BLaER1 treated with 17β-estradiol and CSF1 and Interleukin-3, amounts not matched to agents 10 nM and 100 nM (cell line): ENCODE data around the gene LIPC.

Source experiments
- H3K27ac ChIP-seq, 11 experiments: shearing (Covaris generic); formaldehyde crosslinking; 2 replicates each; pipeline ENCODE4 v1.8.1; 2022
- H3K27me3 ChIP-seq, 11 experiments: shearing (Covaris generic); formaldehyde crosslinking; 2 replicates each; pipeline ENCODE4 v1.8.1; 2022
- H3K36me3 ChIP-seq, 11 experiments: shearing (Covaris generic); formaldehyde crosslinking; 2 replicates each; pipeline ENCODE4 v1.8.1; 2022
- H3K4me1 ChIP-seq, 10 experiments: shearing (Covaris generic); formaldehyde crosslinking; 2 replicates each; pipeline ENCODE4 v1.8.1; 2022
- H3K4me2 ChIP-seq, 11 experiments: shearing (Covaris generic); formaldehyde crosslinking; 2 replicates each; pipeline ENCODE4 v1.8.1; 2022
- H3K4me3 ChIP-seq, 10 experiments: shearing (Covaris generic); formaldehyde crosslinking; 2 replicates each; pipeline ENCODE4 v1.8.1; 2022
- H3K9ac ChIP-seq, 11 experiments: shearing (Covaris generic); formaldehyde crosslinking; 2 replicates each; pipeline ENCODE4 v1.8.1; 2022
- H3K9me3 ChIP-seq, 11 experiments: shearing (Covaris generic); formaldehyde crosslinking; replicated peaks in 1 of 11; 2 replicates each; pipeline ENCODE4 v1.8.1; 2022
- H4K20me1 ChIP-seq, 11 experiments: shearing (Covaris generic); formaldehyde crosslinking; 2 replicates each; pipeline ENCODE4 v1.8.1; 2022
- Cebpa-rat ChIP-seq, 11 experiments: shearing (Covaris generic); IDR thresholded peaks; 2 replicates each; pipeline ENCODE4 v1.8.1; 2022

The LIPC gene

DNA sequence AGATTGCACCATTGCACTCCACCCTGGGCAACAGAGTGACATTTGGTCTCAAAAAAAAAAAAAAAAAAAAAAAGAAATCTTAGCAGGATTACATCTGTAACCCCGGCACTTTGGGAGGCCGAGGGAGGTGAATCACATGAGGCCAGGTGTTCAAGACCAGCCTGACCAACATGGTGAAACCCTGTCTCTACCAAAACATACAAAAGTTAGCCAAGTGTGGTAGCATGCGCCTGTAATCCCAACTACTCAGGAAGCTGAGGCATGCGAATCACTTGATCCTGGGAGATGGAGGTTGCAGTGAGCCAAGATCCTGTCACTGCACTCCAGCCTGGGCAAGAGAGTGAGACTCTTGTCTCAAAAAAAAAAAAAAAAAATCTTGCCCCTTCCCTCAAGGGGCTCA is 40.4 kb downstream of the LIPC start:
- Histone ChIP-seq H3K27ac (peak overlapping the region in 10 of 11 experiments; percentile 83 to 99 (median 97); a peak in 20 of 22 replicates), H3K9me3 (peaks cover 0 to 3% (median 0%) of the 10 kb centered on the region in 11 experiments; a peak in 2 of 22 replicates), H3K4me2 (peak overlapping the region; percentile 78 to 98 (median 92)), H3K4me1 (peaks cover 97 to 100% (median 98%) of the 10 kb centered on the region in 10 experiments), H3K9ac (peak overlapping the region in 10 of 11 experiments; percentile 71 to 90 (median 84); a peak in 17 of 22 replicates), H4K20me1 (no peaks in the 10 kb centered on the region), H3K4me3 (peak overlapping the region in 7 of 10 experiments; percentile 47 to 64 (median 52); a peak in 8 of 20 replicates), H3K27me3 (no peaks in the 10 kb centered on the region), H3K36me3 (no peaks in the 10 kb centered on the region)
- TF ChIP-seq Cebpa-rat (IDR thresholded peaks at IDR 0.05), result peak in 2 of 11 experiments; percentile 7 to 12; a peak in 1 of 22 replicates

- Histone ChIP-seq H3K9me3 (peaks cover 0 to 3% (median 0%) of the 10 kb centered on the region in 11 experiments; a peak in 2 of 22 replicates), H3K4me1 (peaks cover 97 to 100% (median 98%) of the 10 kb centered on the region in 10 experiments), H3K36me3 (no peaks in the 10 kb centered on the region), H3K4me2 (peak overlapping the region; percentile 78 to 98 (median 92)), H4K20me1 (no peaks in the 10 kb centered on the region), H3K9ac (peak overlapping the region; percentile 63 to 90 (median 83)), H3K4me3 (peak overlapping the region in 9 of 10 experiments; percentile 20 to 64 (median 52); a peak in 17 of 20 replicates), H3K27me3 (no peaks in the 10 kb centered on the region), H3K27ac (peak overlapping the region; percentile 66 to 99 (median 97))
- TF ChIP-seq Cebpa-rat (IDR thresholded peaks at IDR 0.05), result no peak
Observed at GRCh38 chr15:58472821-58473581, 41.2 kb downstream of the LIPC start.

- no peak for TF ChIP-seq Cebpa-rat (IDR thresholded peaks at IDR 0.05)
- no peaks in the 10 kb centered on the region for H3K27me3 ChIP-seq
- peak overlapping the region; percentile 78 to 98 (median 92) for H3K4me2 ChIP-seq
- H3K9ac ChIP-seq, result peak overlapping the region; percentile 63 to 90 (median 83); a peak in 21 of 22 replicates
- peak overlapping the region in 9 of 10 experiments; percentile 20 to 64 (median 52); a peak in 16 of 20 replicates for H3K4me3 ChIP-seq
- H3K9me3 ChIP-seq, result peaks cover 0 to 3% (median 0%) of the 10 kb centered on the region in 11 experiments; a peak in 2 of 22 replicates
- no peaks in the 10 kb centered on the region for H4K20me1 ChIP-seq
- peaks cover 97 to 100% (median 98%) of the 10 kb centered on the region in 10 experiments for H3K4me1 ChIP-seq
- H3K27ac ChIP-seq, result peak overlapping the region; percentile 66 to 99 (median 97); a peak in 21 of 22 replicates
- H3K36me3 ChIP-seq, result no peaks in the 10 kb centered on the region
Observed at GRCh38 chr15:58473724-58474123, 41.9 kb downstream of the LIPC start.

DNA sequence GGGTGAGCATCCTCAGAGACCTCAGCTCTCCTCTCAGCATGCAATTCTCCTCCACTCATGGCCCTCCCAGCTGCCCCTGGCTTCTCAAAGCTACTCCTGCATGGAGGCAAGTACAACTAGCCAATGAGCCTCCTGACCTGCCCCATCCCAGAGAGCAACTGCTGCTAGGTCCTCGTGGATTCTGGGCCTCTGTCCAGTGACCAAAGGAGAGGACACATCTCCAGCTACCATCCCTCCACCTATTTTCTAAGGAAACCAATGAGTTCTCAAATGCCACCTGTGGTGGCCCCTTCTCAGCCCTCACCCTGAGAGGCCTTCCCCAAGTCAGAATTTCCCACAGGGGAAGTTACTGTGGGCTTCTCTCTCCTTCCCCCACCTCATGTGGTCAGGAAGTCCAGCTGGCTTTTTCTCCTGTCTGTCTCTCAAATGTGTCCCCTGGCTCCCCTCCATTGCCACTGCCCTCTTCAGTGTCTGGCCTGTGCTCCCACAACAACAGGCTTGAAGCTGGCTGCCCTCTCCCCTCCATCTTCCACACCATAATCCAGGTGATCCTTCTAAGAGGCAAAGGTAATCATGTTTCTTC is 43.0 kb downstream of the LIPC start:
- no peak for TF ChIP-seq Cebpa-rat (IDR thresholded peaks at IDR 0.05)
- H4K20me1 ChIP-seq, result no peaks in the 10 kb centered on the region
- peak overlapping the region; percentile 47 to 99 (median 97); a peak in 21 of 22 replicates for H3K27ac ChIP-seq
- peaks cover 0 to 7% (median 0%) of the 10 kb centered on the region in 11 experiments; a peak in 5 of 22 replicates for H3K9me3 ChIP-seq
- peaks cover 90 to 100% (median 98%) of the 10 kb centered on the region in 10 experiments for H3K4me1 ChIP-seq
- no peaks in the 10 kb centered on the region for H3K36me3 ChIP-seq
- H3K4me3 ChIP-seq, result peak overlapping the region in 8 of 10 experiments; percentile 23 to 64 (median 51); a peak in 15 of 20 replicates
- H3K9ac ChIP-seq, result peak overlapping the region in 10 of 11 experiments; percentile 53 to 90 (median 84); a peak in 20 of 22 replicates
- H3K27me3 ChIP-seq, result no peaks in the 10 kb centered on the region
- peak overlapping the region; percentile 78 to 98 (median 92) for H3K4me2 ChIP-seq

DNA sequence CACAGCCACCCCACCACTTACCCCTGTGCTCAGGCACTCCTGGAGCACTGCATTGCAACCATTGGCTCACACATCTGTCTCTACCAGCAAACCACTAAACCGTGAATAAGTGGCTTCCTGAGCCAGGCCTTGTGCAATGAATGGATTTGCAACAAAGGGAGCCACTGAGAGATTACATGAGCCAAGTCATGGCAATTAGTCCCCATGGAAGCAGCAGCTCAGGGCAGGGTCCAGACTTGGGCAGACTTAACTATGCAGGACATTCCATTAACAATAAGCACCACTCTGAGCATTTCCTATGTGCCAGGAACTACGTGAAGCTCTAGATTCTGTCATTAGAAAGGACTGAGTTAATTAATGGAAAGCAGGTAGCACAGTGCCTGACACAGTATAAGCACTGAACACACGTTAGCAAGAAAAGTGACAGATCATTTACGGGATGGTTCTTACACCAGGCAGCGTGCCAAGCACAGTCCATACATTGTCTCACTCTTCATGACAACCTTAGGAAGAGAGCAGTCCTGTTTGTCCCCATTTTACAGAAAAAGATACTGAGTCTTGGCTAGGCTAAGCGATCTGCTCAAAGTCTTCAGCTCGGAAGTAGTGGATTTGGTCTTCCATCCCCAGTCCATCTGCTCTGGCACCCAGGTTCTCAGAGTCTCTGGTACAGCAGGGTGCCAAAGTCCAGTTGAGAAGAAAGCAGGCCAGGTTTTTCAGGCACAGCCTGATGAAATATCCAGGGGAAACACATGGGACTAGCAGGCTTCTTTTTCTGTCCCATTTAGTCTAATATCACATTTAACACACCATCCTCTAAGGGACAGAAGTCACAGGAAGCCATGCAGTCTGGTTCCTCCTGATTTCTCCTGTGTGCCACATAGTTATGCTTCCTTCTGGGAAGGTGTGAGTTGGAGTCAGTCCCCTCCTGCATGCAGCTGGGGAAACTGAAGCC is 44.1 kb downstream of the LIPC start:
- peak overlapping the region; percentile 47 to 99 (median 97); a peak in 21 of 22 replicates for H3K27ac ChIP-seq
- H3K4me2 ChIP-seq, result peak overlapping the region; percentile 78 to 98 (median 92)
- peaks cover 81 to 99% (median 96%) of the 10 kb centered on the region in 10 experiments for H3K4me1 ChIP-seq
- peaks cover 0 to 16% (median 6%) of the 10 kb centered on the region in 11 experiments; a peak in 10 of 22 replicates for H3K9me3 ChIP-seq
- peak overlapping the region in 8 of 10 experiments; percentile 23 to 64 (median 51); a peak in 14 of 20 replicates for H3K4me3 ChIP-seq
- TF ChIP-seq Cebpa-rat (IDR thresholded peaks at IDR 0.05), result peak in 9 of 11 experiments; percentile 90 to 99 (median 98); a peak in 18 of 22 replicates
- no peaks in the 10 kb centered on the region for H3K27me3 ChIP-seq
- no peaks in the 10 kb centered on the region for H3K36me3 ChIP-seq
- H4K20me1 ChIP-seq, result no peaks in the 10 kb centered on the region
- peak overlapping the region in 10 of 11 experiments; percentile 53 to 90 (median 84); a peak in 20 of 22 replicates for H3K9ac ChIP-seq

DNA sequence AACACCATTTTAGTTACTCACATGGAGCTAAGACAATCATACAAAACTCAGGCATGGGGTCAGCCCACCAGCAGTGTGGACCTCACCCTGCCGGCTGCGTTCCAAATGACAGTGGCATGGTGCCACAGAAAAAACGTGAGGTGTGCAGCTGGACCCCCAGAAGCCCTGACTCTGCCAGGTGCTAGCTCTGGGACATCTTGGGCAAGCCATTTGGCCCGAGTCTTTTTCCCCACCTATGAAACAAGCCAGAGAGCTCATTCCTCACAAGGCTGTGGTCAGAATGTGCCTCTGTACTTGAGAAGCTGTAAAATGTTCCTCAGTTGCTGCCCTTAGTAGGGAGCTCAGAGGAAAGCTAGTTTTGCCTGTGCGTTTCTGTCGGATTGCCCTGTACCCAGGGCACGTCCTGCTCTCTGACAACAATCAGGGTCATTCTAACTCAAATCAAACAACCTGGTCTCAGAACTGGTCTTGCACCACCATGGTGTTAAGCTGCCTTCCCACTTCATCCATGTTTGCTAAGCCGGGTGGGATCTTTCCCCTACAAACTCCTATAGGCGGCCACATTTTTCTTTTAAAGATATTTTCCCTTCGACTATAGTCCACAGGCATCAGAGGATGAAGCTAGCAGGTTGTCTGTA is 44.9 kb downstream of the LIPC start:
- peak overlapping the region; percentile 78 to 98 (median 92) for H3K4me2 ChIP-seq
- H4K20me1 ChIP-seq, result no peaks in the 10 kb centered on the region
- H3K27me3 ChIP-seq, result no peaks in the 10 kb centered on the region
- TF ChIP-seq Cebpa-rat (IDR thresholded peaks at IDR 0.05), result no peak
- peak overlapping the region in 8 of 10 experiments; percentile 13 to 52 (median 38); a peak in 11 of 20 replicates for H3K4me3 ChIP-seq
- H3K9me3 ChIP-seq, result peaks cover 0 to 21% (median 7%) of the 10 kb centered on the region in 11 experiments; a peak in 11 of 22 replicates
- H3K27ac ChIP-seq, result peak overlapping the region; percentile 47 to 99 (median 97); a peak in 21 of 22 replicates
- H3K9ac ChIP-seq, result peak overlapping the region; percentile 3 to 90 (median 83); a peak in 20 of 22 replicates
- peaks cover 73 to 98% (median 95%) of the 10 kb centered on the region in 10 experiments for H3K4me1 ChIP-seq
- H3K36me3 ChIP-seq, result no peaks in the 10 kb centered on the region

DNA sequence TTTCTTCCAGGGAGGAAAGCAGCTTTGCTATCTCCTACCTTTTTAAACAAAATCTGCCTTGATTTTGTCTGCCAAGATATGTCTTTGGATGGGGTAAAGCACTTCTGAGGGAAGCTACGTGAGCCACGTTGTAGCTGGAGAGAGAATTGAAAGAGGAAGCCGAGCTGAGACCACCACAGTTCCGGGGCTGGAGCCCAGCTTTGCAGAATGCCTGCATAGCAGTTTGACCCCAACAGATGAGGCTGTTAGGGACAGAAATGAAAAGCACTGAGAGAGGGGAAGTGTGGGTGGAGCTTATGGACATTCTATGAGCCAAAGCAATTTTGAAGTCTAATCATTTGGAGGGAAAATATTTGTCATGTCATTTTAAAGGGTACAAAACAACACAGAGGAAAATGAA is 45.4 kb downstream of the LIPC start:
- Histone ChIP-seq H3K4me3 (peak overlapping the region in 8 of 10 experiments; percentile 13 to 52 (median 38); a peak in 11 of 20 replicates), H3K27ac (peak overlapping the region; percentile 47 to 99 (median 97); a peak in 21 of 22 replicates), H3K9ac (peak overlapping the region; percentile 3 to 90 (median 83); a peak in 20 of 22 replicates), H3K9me3 (peaks cover 0 to 24% (median 7%) of the 10 kb centered on the region in 11 experiments; a peak in 11 of 22 replicates), H4K20me1 (no peaks in the 10 kb centered on the region), H3K4me1 (peaks cover 68 to 98% (median 95%) of the 10 kb centered on the region in 10 experiments), H3K36me3 (no peaks in the 10 kb centered on the region), H3K27me3 (no peaks in the 10 kb centered on the region), H3K4me2 (peak overlapping the region; percentile 78 to 98 (median 92))
- TF ChIP-seq Cebpa-rat (IDR thresholded peaks at IDR 0.05), result no peak
